SK-N-SH (cell line): ENCODE measurements around the gene DCHS2. TPM values are rescaled to one million over a fixed set of nuclear protein-coding genes. Genes with fewer than 3 reads are reported as not detected.

ENCODE experiments used
- CTCF ChIA-PET: fragments of 300-600, 350-600 bp; formaldehyde crosslinking; extraction: SDS; loops from one replicate; lab custom pipeline; 2021; lab: Yijun Ruan, JAX
- POLR2A ChIA-PET: fragments of 350-600 bp; sonication (Branson Sonifier 250); formaldehyde crosslinking; extraction: SDS; loops from one replicate; lab custom pipeline; 2020; ENCODE audit warnings: antibody characterized with exemption, inconsistent platforms; lab: Yijun Ruan, JAX
- DNase-seq: peaks from one replicate; pipeline ENCODE4 v3.0.0; 2012
- H2AFZ ChIP-seq: fragments of 200-600 bp; sonication (generic); 2 replicates; pipeline ENCODE4 v1.8.1; 2016; ENCODE audit warnings: antibody characterized with exemption, mild to moderate bottlenecking, low read depth
- H3F3A ChIP-seq: fragments of 200-600 bp; sonication (generic); replicated peaks from 2 replicates; pipeline ENCODE3; 2016; ENCODE audit warnings: antibody characterized with exemption, mild to moderate bottlenecking; ENCODE audit not compliant: insufficient read depth
- H3K27ac ChIP-seq, 2 experiments: fragments of 200-500 bp in 1 of 2; fragments of 200-600 bp in 1 of 2; sonication (Bioruptor generic) in 1 of 2; sonication (generic), shearing (Covaris generic) in 1 of 2; 2 replicates each; pipeline versions ENCODE4 v1.5.1 to v1.6.1; 2014 to 2016; ENCODE audit warnings: low read depth in 2 of 2, inconsistent platforms in 1 of 2, low read length in 1 of 2, mild to moderate bottlenecking in 1 of 2, mixed read lengths in 1 of 2
- H3K27me3 ChIP-seq: fragments of 200-600 bp; sonication (generic), shearing (Covaris generic); 2 replicates; pipeline ENCODE4 v1.6.1; 2016; ENCODE audit warnings: mixed run types; ENCODE audit not compliant: insufficient read depth
- H3K36me3 ChIP-seq, 2 experiments: fragments of 200-500 bp in 1 of 2; fragments of 200-600 bp in 1 of 2; sonication (Bioruptor generic) in 1 of 2; sonication (generic) in 1 of 2; replicated peaks in 1 of 2; 2 replicates each; pipeline versions ENCODE3 to v1.5.1; 2014 to 2016; ENCODE audit warnings: low read length in 1 of 2, mild to moderate bottlenecking in 1 of 2; ENCODE audit not compliant: insufficient read depth in 2 of 2, control insufficient read depth in 1 of 2
- H3K4me1 ChIP-seq, 2 experiments: fragments of 200-500 bp in 1 of 2; fragments of 200-600 bp in 1 of 2; sonication (Bioruptor generic) in 1 of 2; sonication (generic), shearing (Covaris generic) in 1 of 2; 2 replicates each; pipeline versions ENCODE4 v1.5.1 to v1.6.1; 2014 to 2016; ENCODE audit warnings: low read depth in 1 of 2, low read length in 1 of 2, mixed run types in 1 of 2; ENCODE audit not compliant: insufficient read depth in 2 of 2, control insufficient read depth in 1 of 2
- H3K4me2 ChIP-seq: fragments of 200-600 bp; sonication (generic), shearing (Covaris generic); 2 replicates; pipeline ENCODE4 v1.6.1; 2017; ENCODE audit warnings: mixed run types
- H3K4me3 ChIP-seq, 2 experiments: fragments of 200-500 bp in 1 of 2; fragments of 200-600 bp in 1 of 2; sonication (Bioruptor generic) in 1 of 2; sonication (generic), shearing (Covaris generic) in 1 of 2; 2 replicates each; pipeline versions ENCODE4 v1.5.1 to v1.8.1; 2014 to 2016; ENCODE audit warnings: low read depth in 2 of 2, inconsistent platforms in 1 of 2, low read length in 1 of 2, mild to moderate bottlenecking in 1 of 2, mixed read lengths in 1 of 2, moderate library complexity in 1 of 2
- H3K79me2 ChIP-seq: fragments of 200-600 bp; sonication (generic); 2 replicates; pipeline ENCODE4 v1.8.1; 2017; ENCODE audit warnings: mild to moderate bottlenecking; ENCODE audit not compliant: insufficient read depth
- H3K9ac ChIP-seq: fragments of 200-600 bp; sonication (generic); 2 replicates; pipeline ENCODE4 v1.6.1; 2017; ENCODE audit warnings: mixed run types
- H3K9me2 ChIP-seq: fragments of 200-600 bp; sonication (generic); 2 replicates; pipeline ENCODE4 v1.6.1; 2017; ENCODE audit warnings: mixed run types
- H3K9me3 ChIP-seq: fragments of 200-600 bp; sonication (generic); 2 replicates; pipeline ENCODE4 v1.6.1; 2017; ENCODE audit warnings: mixed run types, mild to moderate bottlenecking, moderate library complexity
- H4K20me1 ChIP-seq: fragments of 200-600 bp; sonication (generic); 2 replicates; pipeline ENCODE4 v1.6.1; 2017; ENCODE audit warnings: mild to moderate bottlenecking, mixed run types; ENCODE audit not compliant: insufficient read depth
- CHD2 ChIP-seq: fragments of 150-350 bp; IDR thresholded peaks from 2 replicates; pipeline ENCODE4 v1.6.1; 2018; ENCODE audit warnings: low read length; ENCODE audit not compliant: partially characterized antibody
- ELF1 ChIP-seq: IDR thresholded peaks from 2 replicates; pipeline ENCODE4 v1.4.0; 2012
- FOXM1 ChIP-seq: IDR thresholded peaks from 2 replicates; pipeline ENCODE4 v1.4.0; 2012; ENCODE audit warnings: low read depth, mild to moderate bottlenecking
- GABPA ChIP-seq: IDR thresholded peaks from 2 replicates; pipeline ENCODE4 v1.4.0; 2012; ENCODE audit warnings: low read depth, mild to moderate bottlenecking
- JUND ChIP-seq: IDR thresholded peaks from 2 replicates; pipeline ENCODE4 v1.4.0; 2012
- MEF2A ChIP-seq: IDR thresholded peaks from 2 replicates; pipeline ENCODE4 v1.4.0; 2012; ENCODE audit warnings: low read depth, borderline replicate concordance
- NFIC ChIP-seq: IDR thresholded peaks from 2 replicates; pipeline ENCODE4 v1.4.0; 2012; ENCODE audit warnings: borderline replicate concordance
- NRF1 ChIP-seq: IDR thresholded peaks from 2 replicates; pipeline ENCODE4 v1.6.1; 2012; ENCODE audit warnings: low read depth, mild to moderate bottlenecking, low read length
- POLR2AphosphoS5 ChIP-seq: IDR thresholded peaks from 2 replicates; pipeline ENCODE4 v1.6.1; 2012; ENCODE audit warnings: low read depth, low read length
- RAD21 ChIP-seq: IDR thresholded peaks from 2 replicates; pipeline ENCODE4 v1.6.1; 2012; ENCODE audit warnings: mild to moderate bottlenecking, low read length
- RXRA ChIP-seq: IDR thresholded peaks from 2 replicates; pipeline ENCODE4 v1.4.0; 2012; ENCODE audit warnings: low read depth, mild to moderate bottlenecking, borderline replicate concordance
- TAF1 ChIP-seq: IDR thresholded peaks from 2 replicates; pipeline ENCODE4 v1.6.1; 2012; ENCODE audit warnings: low read depth, mild to moderate bottlenecking, low read length, moderate library complexity, borderline replicate concordance
- TCF12 ChIP-seq: IDR thresholded peaks from 2 replicates; pipeline ENCODE4 v1.4.0; 2012
- YY1 ChIP-seq: IDR thresholded peaks from 2 replicates; pipeline ENCODE4 v1.4.0; 2012; ENCODE audit warnings: low read depth, mild to moderate bottlenecking
- WGBS: methylation state at CpG from one replicate; pipeline ENCODE4 v1.1.6; 2017; ENCODE audit warnings: low lambda C conversion rate; 5-methylcytosine and 5-hydroxymethylcytosine counted together
- polyA plus RNA-seq, 3 experiments: library from polyadenylated mRNA; depleted of rRNA; stranded (reverse); fragments of >200 nt; gene quantifications; 2 replicates each; pipeline ENCODE4 v1.2.3, GENCODE V29; 2012
- TF ChIP-seq, protein P1 (sequence below): fragments of 200-600 bp; sonication (generic); IDR thresholded peaks from 2 replicates; pipeline ENCODE4 v1.6.1; 2017; ENCODE audit warnings: antibody characterized with exemption, mild to moderate bottlenecking, moderate library complexity
- TF ChIP-seq, protein P2 (sequence below): IDR thresholded peaks from 2 replicates; pipeline ENCODE4 v1.6.1; 2012; ENCODE audit warnings: mild to moderate bottlenecking, low read depth, low read length, moderate library complexity
- TF ChIP-seq, protein P3 (sequence below): fragments of 150-350 bp; IDR thresholded peaks from 2 replicates; pipeline ENCODE4 v1.6.1; 2016; ENCODE audit warnings: mild to moderate bottlenecking, low read depth, low read length
- TF ChIP-seq, protein P4 (sequence below): IDR thresholded peaks from 2 replicates; pipeline ENCODE4 v1.4.0; 2012; ENCODE audit warnings: low read depth
- TF ChIP-seq, protein P5 (sequence below): fragments of 150-350 bp; IDR thresholded peaks from 2 replicates; pipeline ENCODE4 v1.6.1; 2017; ENCODE audit warnings: antibody characterized with exemption, low read length, low read depth, borderline replicate concordance

Gene DCHS2
- polyA plus RNA-seq, 1 of the 3 experiments (the other 2 are of a cell fraction): not detected

DNA sequence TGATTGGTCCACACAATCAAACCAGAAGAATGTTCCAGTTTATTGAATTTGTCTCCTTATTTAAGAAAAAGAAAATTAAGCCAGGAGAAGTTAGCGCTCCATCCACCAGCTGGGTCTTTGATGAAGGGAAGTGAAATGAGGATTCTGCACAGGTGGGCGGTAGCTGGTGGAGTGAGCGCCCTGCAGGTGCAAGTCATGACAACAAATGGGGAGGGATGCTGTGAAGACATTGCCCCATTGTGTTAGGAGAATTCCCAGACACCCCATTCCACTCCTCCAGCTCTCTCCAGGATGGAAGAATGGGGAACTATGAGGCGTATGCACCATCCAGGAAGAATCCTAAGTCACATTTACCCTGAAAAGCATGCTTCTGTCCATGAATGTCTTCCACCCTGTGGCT lies 35.7 kb upstream of the DCHS2 start:
- Histone ChIP-seq H3K36me3 (no peaks in the 10 kb centered on the region), H3K4me2 (no peak overlapping the region)
- TF ChIP-seq NFIC: no peak
- TF ChIP-seq RXRA: no peak
- no peak for TF ChIP-seq POLR2AphosphoS5
- TF ChIP-seq JUND: no peak
- no peak for TF ChIP-seq MEF2A
- TF ChIP-seq ELF1: no peak
- no peak for TF ChIP-seq GABPA
- TF ChIP-seq, protein P1, sequence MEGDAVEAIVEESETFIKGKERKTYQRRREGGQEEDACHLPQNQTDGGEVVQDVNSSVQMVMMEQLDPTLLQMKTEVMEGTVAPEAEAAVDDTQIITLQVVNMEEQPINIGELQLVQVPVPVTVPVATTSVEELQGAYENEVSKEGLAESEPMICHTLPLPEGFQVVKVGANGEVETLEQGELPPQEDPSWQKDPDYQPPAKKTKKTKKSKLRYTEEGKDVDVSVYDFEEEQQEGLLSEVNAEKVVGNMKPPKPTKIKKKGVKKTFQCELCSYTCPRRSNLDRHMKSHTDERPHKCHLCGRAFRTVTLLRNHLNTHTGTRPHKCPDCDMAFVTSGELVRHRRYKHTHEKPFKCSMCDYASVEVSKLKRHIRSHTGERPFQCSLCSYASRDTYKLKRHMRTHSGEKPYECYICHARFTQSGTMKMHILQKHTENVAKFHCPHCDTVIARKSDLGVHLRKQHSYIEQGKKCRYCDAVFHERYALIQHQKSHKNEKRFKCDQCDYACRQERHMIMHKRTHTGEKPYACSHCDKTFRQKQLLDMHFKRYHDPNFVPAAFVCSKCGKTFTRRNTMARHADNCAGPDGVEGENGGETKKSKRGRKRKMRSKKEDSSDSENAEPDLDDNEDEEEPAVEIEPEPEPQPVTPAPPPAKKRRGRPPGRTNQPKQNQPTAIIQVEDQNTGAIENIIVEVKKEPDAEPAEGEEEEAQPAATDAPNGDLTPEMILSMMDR: no peak
- TF ChIP-seq TCF12: no peak
- TF ChIP-seq RAD21: no peak
- TF ChIP-seq YY1: no peak
- no peak for TF ChIP-seq FOXM1
- TF ChIP-seq CHD2: no peak
- TF ChIP-seq, protein P2, sequence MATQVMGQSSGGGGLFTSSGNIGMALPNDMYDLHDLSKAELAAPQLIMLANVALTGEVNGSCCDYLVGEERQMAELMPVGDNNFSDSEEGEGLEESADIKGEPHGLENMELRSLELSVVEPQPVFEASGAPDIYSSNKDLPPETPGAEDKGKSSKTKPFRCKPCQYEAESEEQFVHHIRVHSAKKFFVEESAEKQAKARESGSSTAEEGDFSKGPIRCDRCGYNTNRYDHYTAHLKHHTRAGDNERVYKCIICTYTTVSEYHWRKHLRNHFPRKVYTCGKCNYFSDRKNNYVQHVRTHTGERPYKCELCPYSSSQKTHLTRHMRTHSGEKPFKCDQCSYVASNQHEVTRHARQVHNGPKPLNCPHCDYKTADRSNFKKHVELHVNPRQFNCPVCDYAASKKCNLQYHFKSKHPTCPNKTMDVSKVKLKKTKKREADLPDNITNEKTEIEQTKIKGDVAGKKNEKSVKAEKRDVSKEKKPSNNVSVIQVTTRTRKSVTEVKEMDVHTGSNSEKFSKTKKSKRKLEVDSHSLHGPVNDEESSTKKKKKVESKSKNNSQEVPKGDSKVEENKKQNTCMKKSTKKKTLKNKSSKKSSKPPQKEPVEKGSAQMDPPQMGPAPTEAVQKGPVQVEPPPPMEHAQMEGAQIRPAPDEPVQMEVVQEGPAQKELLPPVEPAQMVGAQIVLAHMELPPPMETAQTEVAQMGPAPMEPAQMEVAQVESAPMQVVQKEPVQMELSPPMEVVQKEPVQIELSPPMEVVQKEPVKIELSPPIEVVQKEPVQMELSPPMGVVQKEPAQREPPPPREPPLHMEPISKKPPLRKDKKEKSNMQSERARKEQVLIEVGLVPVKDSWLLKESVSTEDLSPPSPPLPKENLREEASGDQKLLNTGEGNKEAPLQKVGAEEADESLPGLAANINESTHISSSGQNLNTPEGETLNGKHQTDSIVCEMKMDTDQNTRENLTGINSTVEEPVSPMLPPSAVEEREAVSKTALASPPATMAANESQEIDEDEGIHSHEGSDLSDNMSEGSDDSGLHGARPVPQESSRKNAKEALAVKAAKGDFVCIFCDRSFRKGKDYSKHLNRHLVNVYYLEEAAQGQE: no peak
- TF ChIP-seq, protein P3, sequence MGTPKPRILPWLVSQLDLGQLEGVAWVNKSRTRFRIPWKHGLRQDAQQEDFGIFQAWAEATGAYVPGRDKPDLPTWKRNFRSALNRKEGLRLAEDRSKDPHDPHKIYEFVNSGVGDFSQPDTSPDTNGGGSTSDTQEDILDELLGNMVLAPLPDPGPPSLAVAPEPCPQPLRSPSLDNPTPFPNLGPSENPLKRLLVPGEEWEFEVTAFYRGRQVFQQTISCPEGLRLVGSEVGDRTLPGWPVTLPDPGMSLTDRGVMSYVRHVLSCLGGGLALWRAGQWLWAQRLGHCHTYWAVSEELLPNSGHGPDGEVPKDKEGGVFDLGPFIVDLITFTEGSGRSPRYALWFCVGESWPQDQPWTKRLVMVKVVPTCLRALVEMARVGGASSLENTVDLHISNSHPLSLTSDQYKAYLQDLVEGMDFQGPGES: no peak
- TF ChIP-seq, protein P4, sequence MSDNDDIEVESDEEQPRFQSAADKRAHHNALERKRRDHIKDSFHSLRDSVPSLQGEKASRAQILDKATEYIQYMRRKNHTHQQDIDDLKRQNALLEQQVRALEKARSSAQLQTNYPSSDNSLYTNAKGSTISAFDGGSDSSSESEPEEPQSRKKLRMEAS: no peak
- TF ChIP-seq, protein P5, sequence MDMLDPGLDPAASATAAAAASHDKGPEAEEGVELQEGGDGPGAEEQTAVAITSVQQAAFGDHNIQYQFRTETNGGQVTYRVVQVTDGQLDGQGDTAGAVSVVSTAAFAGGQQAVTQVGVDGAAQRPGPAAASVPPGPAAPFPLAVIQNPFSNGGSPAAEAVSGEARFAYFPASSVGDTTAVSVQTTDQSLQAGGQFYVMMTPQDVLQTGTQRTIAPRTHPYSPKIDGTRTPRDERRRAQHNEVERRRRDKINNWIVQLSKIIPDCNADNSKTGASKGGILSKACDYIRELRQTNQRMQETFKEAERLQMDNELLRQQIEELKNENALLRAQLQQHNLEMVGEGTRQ: no peak
- no peak for TF ChIP-seq NRF1
- no peak for TF ChIP-seq TAF1
- TF ChIP-seq, all 33 proteins: peak for 0
- H2AFZ ChIP-seq: no peak overlapping the region
- ChIA-PET POLR2A (no interaction called here), CTCF (interaction anchor here (0.8 kb wide), 1 partner anchor 96 kb away, joined by 3 read pairs; no protein-coding TSS in a partner anchor)
- H3K27ac ChIP-seq: no peak overlapping the region
- 0 out of 4 replicates have a peak, but pooled peaks cover 0 to 6% of the 10 kb centered on the region in 2 experiments for H3K4me1 ChIP-seq
- no peak for DNase-seq
- 48% methylated on average over 4 of the region's 4 CpGs for WGBS
- no peaks in the 10 kb centered on the region for H3F3A ChIP-seq
- H3K27me3 ChIP-seq: peaks cover 17% of the 10 kb centered on the region
- no peaks in the 10 kb centered on the region for H3K9me3 ChIP-seq
- H4K20me1 ChIP-seq: no peaks in the 10 kb centered on the region
- H3K9ac ChIP-seq: no peak overlapping the region
- no peak overlapping the region for H3K4me3 ChIP-seq
- H3K9me2 ChIP-seq: no peaks in the 10 kb centered on the region
- no peaks in the 10 kb centered on the region for H3K79me2 ChIP-seq
